HG03378 (cell line): ENCODE measurements around the gene TBXA2R.

Experiments
- ATAC-seq: cut with Tn5 transposase; IDR thresholded peaks from one replicate; pipeline ENCODE4 v1.9.1; 2021; ENCODE audit warnings: mild to moderate bottlenecking, moderate library complexity; ENCODE audit not compliant: unreplicated experiment

Gene TBXA2R

GRCh38 chr19:3556978-3557460 is 49.7 kb downstream of the TBXA2R start:
- peak; percentile 5 for ATAC-seq

GRCh38 chr19:3556423-3556977 is 50.2 kb downstream of the TBXA2R start:
- ATAC-seq, result no peak

- no peak for ATAC-seq
Measured at GRCh38 chr19:3555653-3556422, 50.8 kb downstream of the TBXA2R start.

GRCh38 chr19:3554254-3555083 is 52.2 kb downstream of the TBXA2R start:
- no peak for ATAC-seq

GRCh38 chr19:3551792-3552095 is 54.9 kb downstream of the TBXA2R start:
- no peak for ATAC-seq

GRCh38 chr19:3550947-3551791 is 55.5 kb downstream of the TBXA2R start:
- ATAC-seq, result no peak

- ATAC-seq, result no peak
Measured at GRCh38 chr19:3549816-3550215, 56.9 kb downstream of the TBXA2R start.

GRCh38 chr19:3548606-3549005 is 58.1 kb downstream of the TBXA2R start:
- no peak for ATAC-seq

GRCh38 chr19:3547767-3548282 is 58.9 kb downstream of the TBXA2R start:
- no peak for ATAC-seq

GRCh38 chr19:3547301-3547731 is 59.4 kb downstream of the TBXA2R start:
- no peak for ATAC-seq

- no peak for ATAC-seq
Measured at GRCh38 chr19:3546119-3546518, 60.6 kb downstream of the TBXA2R start.

GRCh38 chr19:3545669-3546034 is 61.0 kb downstream of the TBXA2R start:
- ATAC-seq, result no peak

GRCh38 chr19:3544742-3545668 is 61.7 kb downstream of the TBXA2R start:
- ATAC-seq, result no peak
